Measurements from ENCODE around the gene WIPI1.
"Not testable (repeated sequence)": the region's sequence is repeated elsewhere in the genome, so short reads cannot be mapped to it uniquely, and the experiment has no call there.

WIPI1 gene

GRCh38 chr17:68383443-68384321, 73.6 kb downstream of the WIPI1 start:
- DNase-seq = peak; percentile 26

GRCh38 chr17:68383120-68383442, 74.2 kb downstream of the WIPI1 start:
- DNase-seq = no peak

GRCh38 chr17:68382582-68383085, 74.7 kb downstream of the WIPI1 start:
- no peak for DNase-seq

GRCh38 chr17:68381076-68381900, 76.0 kb downstream of the WIPI1 start:
- no peak for DNase-seq

GRCh38 chr17:68379692-68380677, 77.3 kb downstream of the WIPI1 start:
- no peak for DNase-seq

- DNase-seq = no peak
These were observed 78.2 kb downstream of the WIPI1 start for GRCh38 chr17:68379177-68379510.

GRCh38 chr17:68378268-68379176, 78.8 kb downstream of the WIPI1 start:
- DNase-seq = no peak

GRCh38 chr17:68377771-68378267, 79.5 kb downstream of the WIPI1 start:
- DNase-seq = no peak

GRCh38 chr17:68376178-68376577, 81.1 kb downstream of the WIPI1 start:
- DNase-seq = not testable (repeated sequence)

- DNase-seq = no peak
These were observed 81.7 kb downstream of the WIPI1 start for GRCh38 chr17:68375566-68375965.
